Caco-2 (cell line): ENCODE data around the gene F10. TPM values are rescaled to one million over a fixed set of nuclear protein-coding genes. Genes with fewer than 3 reads are reported as not detected.
"Not testable (repeated sequence)": the region's sequence is repeated elsewhere in the genome, so short reads cannot be mapped to it uniquely, and the experiment has no call there.

Source experiments
- BruUV-seq: library from RNA; stranded (reverse); fragments of 400-500 nt; replicated peaks from 2 replicates; lab custom pipeline; 2021; lab: Mats Ljungman, UMichigan
- CTCF ChIA-PET: fragments of 300-600 bp; sonication (Branson Sonifier 250); formaldehyde crosslinking; loops from one replicate; lab custom pipeline; 2022; ENCODE audit warnings: antibody characterized with exemption; lab: Charles Lee
- POLR2A ChIA-PET: fragments of 300-600 bp; sonication (Branson Sonifier 250); formaldehyde crosslinking; loops from one replicate; lab custom pipeline; 2022; ENCODE audit warnings: antibody characterized with exemption; lab: Charles Lee
- DNase-seq, 2 experiments: peaks; one replicate each; pipeline versions ENCODE4 v3.0.0 to v3.0.0-alpha.2; 2020 to 2022
- H3K27me3 ChIP-seq: replicated peaks from 2 replicates; pipeline ENCODE4 v1.6.0; 2011; ENCODE audit warnings: low read length; ENCODE audit not compliant: control insufficient read depth, insufficient read depth
- H3K36me3 ChIP-seq: 2 replicates; pipeline ENCODE4 v1.5.1; 2011; ENCODE audit warnings: low read length; ENCODE audit not compliant: control insufficient read depth, insufficient read depth
- H3K4me1 ChIP-seq: fragments of 250-450 bp; sonication (Bioruptor Pico); 2 replicates; pipeline ENCODE4 v1.5.1; 2020; ENCODE audit warnings: mild to moderate bottlenecking
- H3K4me3 ChIP-seq: 2 replicates; pipeline ENCODE4 v1.5.1; 2011; ENCODE audit warnings: low read depth, mild to moderate bottlenecking, control low read depth, low read length
- H3K9me3 ChIP-seq: fragments of 250-450 bp; sonication (Bioruptor Pico); 2 replicates; pipeline ENCODE4 v1.5.1; 2020; ENCODE audit warnings: mild to moderate bottlenecking, moderate library complexity
- H3K27ac Mint-ChIP-seq: one replicate; pipeline ENCODE4 v1.8.0; 2022; ENCODE audit warnings: mixed read lengths; ENCODE audit not compliant: unreplicated experiment
- H3K27me3 Mint-ChIP-seq: one replicate; pipeline ENCODE4 v1.8.0; 2022; ENCODE audit warnings: mixed read lengths; ENCODE audit not compliant: insufficient read depth, unreplicated experiment
- H3K36me3 Mint-ChIP-seq: one replicate; pipeline ENCODE4 v1.8.0; 2022; ENCODE audit warnings: mild to moderate bottlenecking, mixed read lengths; ENCODE audit not compliant: insufficient read depth, unreplicated experiment
- H3K4me1 Mint-ChIP-seq: one replicate; pipeline ENCODE4 v1.8.0; 2022; ENCODE audit warnings: low read depth, mixed read lengths; ENCODE audit not compliant: unreplicated experiment
- H3K4me3 Mint-ChIP-seq: one replicate; pipeline ENCODE4 v1.8.0; 2022; ENCODE audit warnings: mild to moderate bottlenecking, moderate library complexity, mixed read lengths; ENCODE audit not compliant: unreplicated experiment
- H3K9me3 Mint-ChIP-seq: one replicate; pipeline ENCODE4 v1.8.0; 2022; ENCODE audit warnings: mixed read lengths; ENCODE audit not compliant: unreplicated experiment
- CTCF ChIP-seq, 2 experiments: fragments of 200-600 bp in 1 of 2; IDR thresholded peaks; 1 replicate in 1 of 2; 2 replicates in 1 of 2; pipeline versions ENCODE4 v1.5.1 to v1.8.0; 2011 to 2022; ENCODE audit warnings: antibody characterized with exemption in 1 of 2, control low read depth in 1 of 2, inconsistent platforms in 1 of 2, low read depth in 1 of 2, low read length in 1 of 2, mild to moderate bottlenecking in 1 of 2, moderate library complexity in 1 of 2; ENCODE audit not compliant: insufficient read depth in 1 of 2, severe bottlenecking in 1 of 2, unreplicated experiment in 1 of 2
- intact Hi-C: fragments of 100-400 bp; cut with micrococcal nuclease; formaldehyde crosslinking; loops from one replicate; pipeline ENCODE4 v1.10.0; 2022; ENCODE audit not compliant: unreplicated experiment
- total RNA-seq: library from RNA; stranded (reverse); gene quantifications from 2 replicates; pipeline ENCODE4 v1.2.3, GENCODE V29; 2022

F10 gene
- total RNA-seq, 1 experiment from 2014 or later: 34.3 TPM

DNA sequence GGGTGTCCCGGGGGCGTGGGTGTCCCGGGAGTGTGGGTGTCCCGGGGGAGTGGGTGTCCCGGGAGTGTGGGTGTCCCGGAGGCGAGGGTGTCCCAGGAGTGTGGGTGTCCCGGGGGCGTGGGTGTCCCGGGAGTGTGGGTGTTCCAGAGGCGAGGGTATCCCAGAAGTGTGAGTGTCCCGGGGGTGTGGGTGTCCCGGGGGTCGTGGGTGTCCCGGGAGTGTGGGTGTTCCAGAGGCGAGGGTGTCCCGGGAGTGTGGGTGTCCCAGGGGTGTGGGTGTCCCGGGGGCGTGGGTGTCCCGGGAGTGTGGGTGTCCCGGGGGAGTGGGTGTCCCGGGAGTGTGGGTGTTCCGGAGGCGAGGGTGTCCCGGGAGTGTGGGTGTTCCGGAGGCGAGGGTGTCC, 14.1 kb upstream of the F10 start:
- H3K36me3 ChIP-seq, H3K9me3 Mint-ChIP-seq, H3K4me1 Mint-ChIP-seq, POLR2A ChIA-PET, CTCF ChIA-PET, H3K4me3 Mint-ChIP-seq, intact Hi-C loops, H3K27me3 Mint-ChIP-seq, H3K4me3 ChIP-seq, DNase-seq, H3K27ac Mint-ChIP-seq, BruUV-seq, H3K27me3 ChIP-seq, H3K9me3 ChIP-seq: not testable (repeated sequence)
- peaks cover 21% of the 10 kb centered on the region for H3K36me3 Mint-ChIP-seq
- H3K4me1 ChIP-seq: peaks cover 21% of the 10 kb centered on the region

GRCh38 chr13:113109151-113110047, 13.2 kb upstream of the F10 start:
- H3K36me3 ChIP-seq: no peaks in the 10 kb centered on the region
- Mint-ChIP-seq H3K36me3 (peaks cover 21% of the 10 kb centered on the region), H3K27ac (no peak overlapping the region), H3K9me3 (no peaks in the 10 kb centered on the region), H3K27me3 (no peaks in the 10 kb centered on the region), H3K4me1 (no peaks in the 10 kb centered on the region), H3K4me3 (peak overlapping the region; percentile 42)
- ChIA-PET CTCF (no interaction called here), POLR2A (no interaction called here)
- TF ChIP-seq CTCF (IDR thresholded peaks at IDR 0.05; ENCODE audit: insufficient read depth in 1 of 2, low read depth in 1 of 2, low read length in 1 of 2, severe bottlenecking in 1 of 2, unreplicated experiment in 1 of 2): no peak
- H3K9me3 ChIP-seq: peaks cover 8% of the 10 kb centered on the region; the same call in 1 of the 2 replicates
- no peaks in the 10 kb centered on the region for H3K27me3 ChIP-seq
- DNase-seq: peak in 1 of 2 experiments; percentile 32
- H3K4me1 ChIP-seq: peaks cover 13% of the 10 kb centered on the region
- no peak overlapping the region for H3K4me3 ChIP-seq
- intact Hi-C loops: no loop called here
- BruUV-seq: no TSS peak

- H3K27me3 ChIP-seq: no peaks in the 10 kb centered on the region
- POLR2A ChIA-PET: no interaction called here
- Mint-ChIP-seq H3K4me3 (no peak overlapping the region), H3K4me1 (no peaks in the 10 kb centered on the region), H3K36me3 (peaks cover 15% of the 10 kb centered on the region), H3K27me3 (no peaks in the 10 kb centered on the region), H3K9me3 (no peaks in the 10 kb centered on the region), H3K27ac (no peak overlapping the region)
- no peak for TF ChIP-seq CTCF (IDR thresholded peaks at IDR 0.05; ENCODE audit: insufficient read depth in 1 of 2, low read depth in 1 of 2, low read length in 1 of 2, severe bottlenecking in 1 of 2, unreplicated experiment in 1 of 2)
- H3K9me3 ChIP-seq: peaks cover 8% of the 10 kb centered on the region; the same call in 1 of the 2 replicates
- H3K4me1 ChIP-seq: peaks cover 6% of the 10 kb centered on the region
- intact Hi-C loops: no loop called here
- no TSS peak for BruUV-seq
- no peak overlapping the region for H3K4me3 ChIP-seq
- peak in 1 of 2 experiments; percentile 32 for DNase-seq
- CTCF ChIA-PET: no interaction called here
- no peaks in the 10 kb centered on the region for H3K36me3 ChIP-seq
Observed at GRCh38 chr13:113110048-113110851, 12.3 kb upstream of the F10 start.
